Suprapubic skin (tissue), 4 donors: Measurements from ENCODE around the gene COL17A1.

Source experiments
- EP300 ChIP-seq: sonication (generic); formaldehyde crosslinking; IDR thresholded peaks from one replicate; pipeline ENCODE4 v1.6.1; 2017; ENCODE audit warnings: antibody characterized with exemption
- POLR2A ChIP-seq, 2 donors: fragments of 450-650 bp; IDR thresholded peaks; one replicate each; pipeline ENCODE4 v1.6.1; 2017; ENCODE audit warnings: antibody characterized with exemption in 2 of 2, mild to moderate bottlenecking in 2 of 2, moderate library complexity in 2 of 2
- POLR2AphosphoS5 ChIP-seq, 3 donors: sonication (generic); formaldehyde crosslinking; IDR thresholded peaks; one replicate each; pipeline ENCODE4 v1.6.1; 2017; ENCODE audit warnings: antibody characterized with exemption in 3 of 3
- TF ChIP-seq, protein P1 (sequence below), 2 donors: fragments of 200-600 bp in 1 of 2; fragments of 450-650 bp in 1 of 2; sonication (generic) in 1 of 2; IDR thresholded peaks; one replicate each; pipeline ENCODE4 v1.5.1; 2016 to 2019; ENCODE audit warnings: antibody characterized with exemption in 2 of 2, mild to moderate bottlenecking in 1 of 2, moderate library complexity in 1 of 2

DNA sequence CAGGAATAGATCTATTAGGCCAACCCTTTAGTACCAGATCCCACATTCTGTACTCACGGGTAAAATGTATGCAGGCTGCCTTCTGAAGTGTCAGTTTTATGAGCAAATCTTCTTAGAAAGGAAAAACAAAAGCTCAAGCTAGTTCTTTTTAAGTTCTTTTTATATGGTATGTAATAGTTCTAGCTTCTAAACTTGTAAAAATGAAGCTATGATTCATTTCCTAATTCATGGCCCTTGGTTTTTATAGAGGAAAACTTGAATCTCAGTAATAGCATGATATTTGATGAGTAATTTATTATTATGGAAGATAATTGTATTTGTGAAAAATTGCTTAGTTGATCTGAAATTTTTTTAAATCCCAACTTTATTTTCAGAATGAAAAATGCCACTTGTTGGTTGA lies 64.4 kb downstream of the COL17A1 start:
- no peak for TF ChIP-seq POLR2AphosphoS5 (IDR thresholded peaks at IDR 0.05)
- no peak for TF ChIP-seq POLR2A (IDR thresholded peaks at IDR 0.05)
- TF ChIP-seq, protein P1, sequence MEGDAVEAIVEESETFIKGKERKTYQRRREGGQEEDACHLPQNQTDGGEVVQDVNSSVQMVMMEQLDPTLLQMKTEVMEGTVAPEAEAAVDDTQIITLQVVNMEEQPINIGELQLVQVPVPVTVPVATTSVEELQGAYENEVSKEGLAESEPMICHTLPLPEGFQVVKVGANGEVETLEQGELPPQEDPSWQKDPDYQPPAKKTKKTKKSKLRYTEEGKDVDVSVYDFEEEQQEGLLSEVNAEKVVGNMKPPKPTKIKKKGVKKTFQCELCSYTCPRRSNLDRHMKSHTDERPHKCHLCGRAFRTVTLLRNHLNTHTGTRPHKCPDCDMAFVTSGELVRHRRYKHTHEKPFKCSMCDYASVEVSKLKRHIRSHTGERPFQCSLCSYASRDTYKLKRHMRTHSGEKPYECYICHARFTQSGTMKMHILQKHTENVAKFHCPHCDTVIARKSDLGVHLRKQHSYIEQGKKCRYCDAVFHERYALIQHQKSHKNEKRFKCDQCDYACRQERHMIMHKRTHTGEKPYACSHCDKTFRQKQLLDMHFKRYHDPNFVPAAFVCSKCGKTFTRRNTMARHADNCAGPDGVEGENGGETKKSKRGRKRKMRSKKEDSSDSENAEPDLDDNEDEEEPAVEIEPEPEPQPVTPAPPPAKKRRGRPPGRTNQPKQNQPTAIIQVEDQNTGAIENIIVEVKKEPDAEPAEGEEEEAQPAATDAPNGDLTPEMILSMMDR (IDR thresholded peaks at IDR 0.05) = no peak
- TF ChIP-seq EP300 = no peak
